Measurements from ENCODE around the gene PANK4.
"Not testable (repeated sequence)": the region's sequence is repeated elsewhere in the genome, so short reads cannot be mapped to it uniquely, and the experiment has no call there.

Gene PANK4

GRCh38 chr1:2558420-2558819 lies 32.0 kb upstream of the PANK4 start:
- DNase-seq, result no peak

DNA sequence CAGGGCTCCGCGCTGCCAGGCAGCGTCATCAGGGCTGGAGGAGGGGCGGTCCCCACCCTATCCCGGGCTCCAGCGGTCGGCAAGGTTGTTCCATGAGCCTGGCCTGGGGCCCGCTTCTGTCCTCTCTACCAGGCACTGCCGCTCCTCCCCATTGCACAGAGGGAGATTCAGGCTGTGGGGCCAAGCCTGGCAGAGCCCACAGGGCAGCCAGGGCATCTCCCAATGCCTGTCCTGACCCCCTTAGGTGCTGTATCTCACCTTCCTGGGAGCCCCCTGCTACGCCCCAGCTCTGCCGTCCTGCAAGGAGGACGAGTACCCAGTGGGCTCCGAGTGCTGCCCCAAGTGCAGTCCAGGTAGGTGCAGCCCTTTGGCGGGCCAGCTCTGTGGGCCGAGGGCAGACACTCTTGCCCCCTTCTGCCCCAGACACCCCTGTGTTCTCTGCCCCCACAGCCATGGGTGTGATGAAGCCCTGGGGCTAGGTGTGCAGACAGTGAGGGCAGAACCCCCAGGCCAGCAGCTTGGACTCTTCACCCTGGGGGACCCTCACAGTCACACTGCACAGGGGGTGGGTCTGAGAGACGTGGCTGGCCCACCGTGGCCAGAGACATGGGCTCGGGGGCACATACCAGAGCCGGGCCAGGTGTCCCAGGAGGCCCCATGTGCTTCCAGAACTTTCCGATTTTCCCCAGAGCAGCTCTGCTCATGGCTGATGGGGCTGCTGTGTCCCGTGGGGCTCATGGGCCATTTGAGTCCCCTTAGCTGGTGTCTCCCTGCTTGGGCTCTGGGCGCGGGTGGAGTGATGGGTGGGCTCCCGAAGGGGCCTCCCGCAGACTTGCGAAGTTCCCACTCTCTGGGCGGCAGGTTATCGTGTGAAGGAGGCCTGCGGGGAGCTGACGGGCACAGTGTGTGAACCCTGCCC lies 31.3 kb upstream of the PANK4 start:
- no peak for DNase-seq

DNA sequence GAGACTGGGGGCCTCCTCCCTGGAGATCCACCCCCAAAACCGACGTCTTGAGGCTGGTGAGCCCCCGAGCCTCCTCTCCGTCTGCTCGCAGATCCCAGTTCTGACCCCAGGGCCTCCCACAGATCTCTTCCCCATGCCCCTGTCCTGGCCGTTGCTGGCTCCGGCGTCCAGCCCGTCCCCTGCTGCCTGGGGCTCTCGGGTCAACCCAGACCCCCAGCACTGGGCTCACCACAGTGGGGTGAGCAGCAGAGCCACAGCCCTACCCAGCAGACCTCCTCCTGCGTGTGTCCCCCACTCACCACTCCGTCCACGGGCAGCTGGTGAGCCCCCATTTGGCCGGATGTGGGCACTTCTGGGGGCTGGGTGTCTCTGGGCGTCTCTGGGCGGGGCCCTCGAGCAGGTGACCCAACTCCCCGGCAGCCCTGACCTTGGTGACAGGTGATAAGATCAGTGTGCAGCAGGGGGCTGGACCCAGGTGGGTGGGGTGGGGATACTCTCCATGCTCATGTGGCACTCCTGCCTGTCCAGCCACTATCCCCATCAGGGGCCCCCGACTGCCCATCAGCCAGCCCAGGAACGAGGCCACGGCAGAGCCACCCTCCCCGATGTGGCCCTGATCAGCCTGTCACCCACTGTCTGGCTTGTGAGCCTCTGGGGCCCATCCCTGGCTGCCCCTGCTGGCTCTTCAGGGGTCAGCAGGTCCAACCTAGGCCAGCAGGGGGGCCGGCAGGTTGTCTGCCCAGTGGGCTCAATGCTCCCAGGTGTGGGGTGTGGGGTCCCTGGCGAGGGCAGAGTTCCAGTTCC lies 30.5 kb upstream of the PANK4 start:
- no peak for DNase-seq

DNA sequence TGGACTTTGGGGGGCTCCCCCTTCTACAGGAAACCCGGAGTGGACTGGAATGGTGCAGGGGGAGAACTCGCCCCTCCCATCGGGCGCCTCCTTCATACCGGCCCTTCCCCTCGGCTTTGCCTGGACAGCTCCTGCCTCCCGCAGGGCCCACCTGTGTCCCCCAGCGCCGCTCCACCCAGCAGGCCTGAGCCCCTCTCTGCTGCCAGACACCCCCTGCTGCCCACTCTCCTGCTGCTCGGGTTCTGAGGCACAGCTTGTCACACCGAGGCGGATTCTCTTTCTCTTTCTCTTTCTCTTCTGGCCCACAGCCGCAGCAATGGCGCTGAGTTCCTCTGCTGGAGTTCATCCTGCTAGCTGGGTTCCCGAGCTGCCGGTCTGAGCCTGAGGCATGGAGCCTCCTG lies 29.9 kb upstream of the PANK4 start, which contains the start of gene TNFRSF14:
Gene TNFRSF14 (plus strand): TSS at position 95 of the 401 bp plus-strand sequence. CDS start 294 bp downstream, at position 389.
- DNase-seq, result no peak

DNA sequence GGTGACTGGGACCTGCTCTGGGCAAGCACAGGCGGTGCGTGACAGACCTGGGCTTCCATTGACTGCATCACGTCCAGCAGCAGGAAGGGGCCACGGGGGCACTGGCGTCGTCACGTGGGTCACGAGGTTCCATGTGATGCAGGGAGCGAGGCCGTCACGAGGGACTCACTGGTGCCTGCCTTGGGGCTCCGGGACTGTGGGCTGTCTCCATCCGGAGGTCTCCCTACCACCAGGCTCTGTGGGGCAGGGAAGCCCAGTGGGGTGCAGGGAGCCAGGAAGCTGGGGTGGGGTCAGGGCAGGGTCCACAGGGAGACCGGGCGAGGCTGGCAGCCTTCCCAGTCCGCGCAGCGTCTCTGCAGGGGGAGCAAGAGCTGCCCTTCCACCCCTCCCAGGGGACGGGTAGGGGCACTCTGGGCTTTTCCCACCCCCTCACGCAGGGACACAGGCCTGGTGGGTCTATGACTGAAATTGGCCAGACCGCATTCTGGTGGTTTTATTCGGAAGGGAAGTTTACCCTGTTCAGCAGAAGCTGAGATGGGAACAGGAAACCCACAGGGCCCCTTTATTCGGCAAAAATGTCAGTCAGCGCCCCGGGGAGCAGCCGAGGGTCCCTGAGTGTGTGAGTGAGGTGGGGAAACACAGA lies 29.4 kb upstream of the PANK4 start:
- DNase-seq, result no peak

- DNase-seq, result no peak
Observed at GRCh38 chr1:2554621-2555387, 28.4 kb upstream of the PANK4 start.

DNA sequence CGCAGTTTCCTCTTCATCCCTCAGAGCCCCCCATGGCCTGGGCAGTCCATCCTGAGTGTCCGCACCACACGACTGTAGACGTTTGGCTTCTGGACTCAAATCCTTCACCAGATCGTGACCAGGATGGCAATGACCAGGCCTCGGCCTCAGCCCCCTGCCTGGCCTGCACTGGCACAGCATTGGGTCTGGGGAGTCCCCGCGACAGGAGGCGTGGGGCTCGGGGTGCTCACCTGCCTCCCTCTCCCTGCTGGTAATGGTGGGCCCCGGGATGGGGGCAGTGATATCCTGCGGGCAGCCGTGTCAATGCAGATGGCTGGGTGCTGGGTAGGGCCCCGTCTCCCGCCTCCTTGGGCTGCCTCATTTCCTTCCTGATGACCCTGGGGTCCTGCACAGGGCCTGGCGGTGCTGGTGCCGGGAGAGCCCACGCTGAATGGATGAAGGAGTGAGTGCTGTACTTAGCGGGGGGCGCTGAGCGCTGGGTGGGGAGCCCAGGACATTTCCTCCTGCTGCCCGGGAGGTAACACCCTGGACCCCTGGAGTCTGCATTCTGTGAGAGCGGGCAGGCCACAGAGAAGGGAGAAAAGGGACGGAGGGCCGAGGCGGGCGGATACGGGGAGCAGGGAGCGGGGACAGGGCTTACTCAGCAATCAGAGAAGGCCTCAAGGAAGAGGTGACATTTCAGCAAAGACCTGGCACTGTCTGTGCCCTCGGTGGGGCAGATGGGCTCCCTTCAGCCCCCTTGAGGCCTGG lies 27.6 kb upstream of the PANK4 start:
- no peak for DNase-seq

DNA sequence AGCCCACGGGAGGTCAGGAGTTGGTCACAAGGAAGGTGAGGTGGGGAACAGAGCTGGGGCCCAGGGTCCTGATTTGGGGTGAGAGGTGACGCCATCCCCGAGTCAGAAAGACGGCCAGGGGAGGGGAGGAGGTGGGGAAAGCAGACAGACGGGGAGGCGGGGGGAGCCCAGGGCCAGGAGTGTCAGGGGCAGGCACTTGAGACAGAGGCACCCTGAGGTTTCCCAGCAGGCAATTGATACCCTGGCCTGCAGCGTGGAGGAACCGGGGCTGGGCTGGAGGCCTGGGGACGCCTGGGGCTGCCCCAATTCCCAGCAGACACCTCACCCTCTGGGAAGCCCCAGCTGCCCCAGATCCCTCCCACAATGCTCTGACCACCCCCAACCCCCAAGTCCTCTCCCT lies 26.7 kb upstream of the PANK4 start:
- not testable (repeated sequence) for DNase-seq

DNA sequence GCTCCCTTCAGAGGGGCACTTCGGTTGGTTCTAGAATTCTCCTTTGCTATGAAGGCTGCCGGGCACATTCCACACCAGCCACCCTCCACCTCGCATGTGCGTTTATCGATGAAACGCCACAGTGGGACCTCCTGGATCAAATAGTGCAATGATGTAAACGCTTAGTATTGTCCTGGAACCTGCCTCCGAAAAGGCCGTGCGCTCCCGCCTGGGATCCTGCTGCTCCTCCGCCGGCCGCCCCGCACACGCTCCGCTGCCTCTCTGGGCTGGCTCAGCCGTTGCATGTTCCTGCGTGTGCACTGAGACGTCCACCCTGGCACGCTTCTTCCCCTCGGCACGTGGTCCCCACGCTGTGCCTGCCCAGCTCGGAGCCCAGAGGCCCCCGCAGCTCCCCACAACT lies 25.8 kb upstream of the PANK4 start:
- DNase-seq, result no peak

DNA sequence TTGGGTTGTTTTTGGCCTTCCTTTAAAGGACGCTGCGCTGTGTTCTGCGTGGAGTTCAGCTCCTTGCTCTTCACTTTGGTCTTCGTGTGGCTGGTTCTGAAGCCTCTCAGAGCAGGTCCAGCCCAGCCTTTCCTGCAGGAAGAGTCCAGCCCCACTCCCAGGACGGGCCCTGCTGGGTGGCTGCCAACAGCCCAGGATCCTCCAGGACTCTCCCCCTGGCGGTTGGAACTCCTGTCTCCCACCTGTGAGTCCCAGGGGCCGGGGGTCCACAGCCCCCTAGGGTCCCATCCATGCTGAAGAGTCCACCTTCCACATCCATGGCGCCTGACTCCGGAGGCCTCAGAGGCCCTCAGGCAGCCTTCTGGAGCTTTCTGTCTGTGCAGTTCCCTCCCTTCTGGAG lies 25.1 kb upstream of the PANK4 start:
- not testable (repeated sequence) for DNase-seq

GRCh38 chr1:2550309-2550861 lies 24.0 kb upstream of the PANK4 start:
- not testable (repeated sequence) for DNase-seq

DNA sequence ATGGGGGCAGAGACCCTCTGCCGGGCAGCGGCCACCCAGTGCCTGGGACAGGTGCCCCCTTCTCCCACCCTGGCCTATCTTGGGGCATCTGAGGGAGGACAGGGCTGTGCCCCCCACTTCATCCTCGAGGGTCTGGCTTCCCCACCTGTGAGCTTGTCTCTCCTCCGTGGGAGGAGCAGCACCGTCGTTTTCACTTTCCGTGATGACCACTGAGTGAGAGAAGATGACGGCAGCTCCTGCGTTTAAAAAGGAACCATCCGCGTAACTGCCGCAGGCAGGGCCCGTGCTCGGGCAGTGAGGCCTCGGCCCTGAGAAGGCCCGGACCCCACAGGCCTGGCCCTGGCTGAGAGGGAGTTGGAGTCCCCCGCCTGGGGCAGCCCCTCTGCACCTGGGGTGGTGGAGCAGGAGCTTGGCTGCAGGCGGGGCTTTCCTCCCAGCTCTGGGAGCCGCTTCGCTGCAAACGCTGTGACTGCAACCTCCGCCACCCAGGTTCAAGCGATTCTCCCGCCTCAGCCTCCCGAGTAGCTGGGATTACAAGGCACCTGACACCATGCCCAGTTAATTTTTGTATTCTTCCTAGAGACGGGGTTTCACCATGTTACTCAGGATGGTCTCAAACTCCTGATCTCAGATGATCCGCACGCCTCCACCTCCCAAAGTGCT lies 23.1 kb upstream of the PANK4 start:
- DNase-seq, result not testable (repeated sequence)

DNA sequence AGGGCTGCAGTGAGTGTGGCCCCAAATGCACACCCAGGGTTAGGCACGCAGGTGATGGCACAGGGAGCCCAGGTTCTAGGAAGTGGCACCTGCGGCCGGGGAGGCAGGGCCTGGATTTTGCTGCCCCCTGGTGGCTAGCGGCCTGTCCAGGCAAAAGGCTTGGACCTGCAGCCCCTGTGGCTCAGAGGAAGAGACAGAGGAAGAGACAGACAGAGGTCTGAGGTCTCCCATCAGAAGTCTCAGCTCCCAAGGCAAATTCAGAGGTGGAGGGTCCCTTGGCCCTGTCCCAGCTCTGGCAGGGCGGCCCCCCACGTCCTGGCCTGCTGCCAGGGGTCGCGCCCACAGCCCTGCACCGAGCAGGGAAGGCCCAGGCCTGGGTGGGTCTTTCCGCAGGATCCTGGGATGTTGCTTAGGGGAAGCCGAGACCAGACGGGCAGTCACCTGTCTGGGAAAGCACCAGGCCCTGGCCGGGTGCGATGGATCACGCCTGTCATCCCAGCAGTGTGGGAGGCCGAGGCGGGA lies 21.7 kb upstream of the PANK4 start:
- DNase-seq, result peak; percentile 48

DNA sequence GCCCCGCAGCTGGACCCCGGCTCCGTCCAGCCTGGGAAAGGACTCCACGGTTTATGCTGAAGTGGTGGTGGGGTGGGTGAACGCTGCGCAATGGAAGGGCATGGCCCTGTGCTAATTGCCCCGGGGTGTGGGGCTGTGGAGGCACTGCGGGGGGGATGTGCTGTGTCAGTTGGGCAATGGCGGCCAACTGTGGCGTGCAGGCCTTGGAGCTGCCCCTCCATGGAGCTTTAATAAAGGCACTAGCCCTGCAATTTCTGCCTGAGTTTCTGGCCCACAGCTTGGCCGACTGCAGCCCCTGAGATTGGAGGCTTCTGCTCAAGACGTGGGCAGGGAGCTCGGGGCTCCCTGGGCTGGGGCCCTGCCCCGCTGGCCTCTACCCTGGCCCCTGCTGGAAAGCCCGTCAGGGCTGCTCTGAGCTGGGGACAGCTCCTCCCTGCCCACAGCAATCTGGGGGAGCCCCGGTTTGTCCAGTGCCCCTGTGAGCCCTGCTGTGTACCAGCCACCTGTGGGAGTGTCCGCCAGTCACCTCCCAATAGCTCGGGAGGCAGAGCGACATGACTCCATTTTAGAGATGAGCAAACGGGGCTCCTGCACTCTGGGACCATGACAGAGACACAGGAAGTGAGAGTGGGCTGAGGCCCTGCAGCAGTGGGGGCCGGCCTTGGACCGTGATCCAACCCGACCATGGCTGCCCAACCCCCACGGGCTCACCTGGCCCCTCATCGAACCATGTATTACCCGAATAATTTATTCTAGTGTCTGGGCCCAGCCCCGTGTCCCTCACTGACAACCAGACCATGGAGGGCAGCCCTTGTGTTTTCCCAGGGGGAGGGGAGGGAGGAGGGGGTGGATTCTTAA lies 21.0 kb upstream of the PANK4 start:
- no peak for DNase-seq

- DNase-seq, result peak; percentile 28
Observed at GRCh38 chr1:2546515-2547209, 20.3 kb upstream of the PANK4 start.

DNA sequence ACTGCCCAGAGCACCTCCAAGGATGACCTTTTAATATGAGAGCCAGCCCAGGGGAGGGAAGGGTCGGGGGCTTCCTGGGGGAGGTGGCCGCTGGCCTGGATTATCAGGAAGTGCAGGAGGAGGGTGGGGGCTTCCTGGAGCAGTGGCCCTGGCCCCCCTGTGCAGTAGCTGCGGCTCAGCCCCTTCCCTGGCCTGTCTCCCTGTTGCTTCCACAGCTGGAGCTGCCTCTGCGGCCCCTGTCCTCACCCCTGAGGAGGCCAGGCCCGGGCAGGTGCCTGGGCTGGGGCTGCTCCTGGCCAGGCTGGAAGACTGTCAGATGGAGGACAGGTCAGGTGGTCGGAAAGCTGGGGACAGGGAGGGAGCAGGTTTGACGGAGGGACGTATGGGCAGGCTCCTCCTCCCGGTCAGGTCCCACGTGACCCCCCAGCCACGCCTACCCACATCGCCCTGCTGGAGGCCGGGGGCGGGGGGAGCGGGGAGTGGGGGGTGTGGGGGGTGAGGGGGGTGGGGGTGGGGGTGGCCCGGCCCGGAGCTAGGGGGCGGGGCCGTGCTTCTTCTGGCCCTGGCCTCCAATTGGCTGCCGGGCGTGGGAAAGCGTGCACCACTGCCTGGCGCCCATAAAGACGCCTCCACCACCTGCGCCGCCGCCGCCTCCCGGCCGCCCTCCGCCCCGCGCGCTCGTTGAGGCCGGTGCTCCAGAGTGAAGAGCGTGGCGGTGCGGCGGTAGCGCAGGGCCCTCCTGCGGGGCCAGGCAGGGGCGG lies 19.5 kb upstream of the PANK4 start:
- peak; percentile 22 for DNase-seq

- DNase-seq, result no peak
Observed at GRCh38 chr1:2544875-2545640, 18.7 kb upstream of the PANK4 start.
